NOMO-1 (cell line): ENCODE measurements around the gene SHE.
"Not testable (repeated sequence)": the region's sequence is repeated elsewhere in the genome, so short reads cannot be mapped to it uniquely, and the experiment has no call there.

Experiments
- DNase-seq, 2 experiments: peaks; one replicate each; lab custom pipeline; 2025; ENCODE audit not compliant: unreplicated experiment in 2 of 2; lab: John Stamatoyannopoulos, UW

SHE gene

DNA sequence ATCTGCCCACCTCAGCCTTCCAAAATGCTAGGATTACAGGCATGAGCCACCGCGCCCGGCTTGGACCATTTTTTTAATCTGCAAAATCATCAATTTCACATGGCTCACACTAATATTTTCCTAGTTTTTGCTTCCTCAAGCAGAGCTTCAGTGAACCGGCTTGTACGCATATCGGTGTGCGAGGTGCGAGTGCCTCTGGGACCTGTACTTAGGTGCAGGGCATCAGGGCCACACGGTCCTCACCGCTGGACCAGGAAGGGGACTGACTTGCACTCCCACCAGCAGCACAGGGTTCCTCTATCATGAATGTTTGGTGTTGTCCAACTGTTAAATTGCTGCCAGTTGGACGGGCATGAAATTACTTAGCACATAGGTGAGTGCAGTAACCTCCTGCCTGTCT, 15.4 kb upstream of the SHE start:
- no peak for DNase-seq

DNA sequence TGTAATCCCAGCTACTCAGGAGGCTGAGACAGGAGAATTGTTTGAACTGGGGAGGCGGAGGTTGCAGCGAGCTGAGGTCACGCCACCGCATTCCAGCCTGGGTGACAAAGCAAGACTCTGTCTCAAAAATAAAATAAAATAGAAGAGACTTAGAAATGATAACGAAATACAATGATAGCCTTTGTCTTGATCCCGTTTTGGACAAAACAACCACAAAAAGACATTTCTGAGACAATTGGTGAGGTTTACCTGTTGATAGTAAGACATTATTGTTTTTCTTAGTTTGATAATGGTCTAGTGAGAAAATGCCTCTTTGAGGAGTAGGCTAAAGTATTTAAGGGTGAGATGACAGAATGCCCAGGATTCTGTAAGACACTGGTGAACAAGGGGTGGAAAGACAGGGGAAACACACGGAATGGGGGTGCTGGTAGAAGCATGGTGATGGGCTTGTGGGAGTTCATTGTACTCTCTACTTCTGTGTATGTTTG, 11.9 kb upstream of the SHE start:
- DNase-seq: no peak

DNA sequence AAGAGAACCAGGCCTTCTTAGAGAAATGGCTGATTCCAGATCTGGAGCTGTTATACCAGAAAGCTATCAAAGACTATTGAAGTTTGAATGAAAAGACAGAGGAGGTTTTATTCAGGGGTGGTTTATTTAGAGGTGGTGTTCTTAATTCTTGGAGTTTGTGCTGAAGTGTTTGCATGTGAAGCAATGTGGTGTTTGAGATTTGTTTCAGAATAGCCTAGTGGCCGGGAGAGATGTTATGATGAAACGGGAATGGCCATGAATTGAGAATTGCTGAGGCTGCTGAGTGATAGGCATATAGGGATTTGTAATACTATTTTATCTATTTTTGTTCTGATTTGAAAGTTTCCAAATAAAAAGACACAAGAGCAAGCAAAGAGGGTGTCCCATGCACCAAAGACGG, 10.5 kb upstream of the SHE start:
- no peak for DNase-seq

DNA sequence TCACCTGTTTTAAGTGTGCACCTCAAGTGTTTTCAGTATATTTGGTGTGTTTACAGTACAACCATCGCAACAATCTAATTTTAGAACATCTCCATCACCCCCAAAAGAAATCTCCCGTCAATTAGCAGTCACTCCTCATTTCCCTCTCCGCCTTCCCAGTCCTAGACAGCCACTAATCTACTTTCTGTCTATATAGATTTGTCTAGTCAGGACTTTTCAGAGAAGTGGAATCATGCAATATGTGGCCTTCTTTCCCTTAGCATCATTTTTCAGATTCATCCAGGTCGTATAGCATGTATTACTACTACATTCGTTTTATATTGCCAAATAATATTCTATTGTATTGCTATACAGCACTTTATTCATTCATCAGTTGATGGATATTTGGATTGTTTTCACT, 1.7 kb upstream of the SHE start:
- no peak for DNase-seq

DNA sequence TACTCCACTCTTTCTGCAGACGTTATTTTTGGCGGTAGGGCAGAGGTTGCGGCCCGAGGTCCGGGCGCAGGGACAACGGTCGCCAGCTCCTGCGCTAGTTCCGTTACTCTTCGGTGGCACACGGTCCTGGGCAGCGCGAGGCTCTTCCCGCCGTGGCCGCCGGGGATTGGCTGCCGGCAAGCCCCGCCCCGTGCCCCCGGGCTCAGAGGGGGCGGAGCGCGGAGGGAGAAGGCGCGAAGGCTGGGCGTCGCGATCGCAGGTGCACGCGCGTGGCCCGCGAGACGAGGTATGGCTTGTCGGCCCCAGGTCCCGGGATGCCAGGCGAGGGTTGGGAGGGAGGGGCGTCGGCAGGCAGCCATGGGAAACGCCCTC, 518 bp upstream of the SHE start:
- DNase-seq: no peak

DNA sequence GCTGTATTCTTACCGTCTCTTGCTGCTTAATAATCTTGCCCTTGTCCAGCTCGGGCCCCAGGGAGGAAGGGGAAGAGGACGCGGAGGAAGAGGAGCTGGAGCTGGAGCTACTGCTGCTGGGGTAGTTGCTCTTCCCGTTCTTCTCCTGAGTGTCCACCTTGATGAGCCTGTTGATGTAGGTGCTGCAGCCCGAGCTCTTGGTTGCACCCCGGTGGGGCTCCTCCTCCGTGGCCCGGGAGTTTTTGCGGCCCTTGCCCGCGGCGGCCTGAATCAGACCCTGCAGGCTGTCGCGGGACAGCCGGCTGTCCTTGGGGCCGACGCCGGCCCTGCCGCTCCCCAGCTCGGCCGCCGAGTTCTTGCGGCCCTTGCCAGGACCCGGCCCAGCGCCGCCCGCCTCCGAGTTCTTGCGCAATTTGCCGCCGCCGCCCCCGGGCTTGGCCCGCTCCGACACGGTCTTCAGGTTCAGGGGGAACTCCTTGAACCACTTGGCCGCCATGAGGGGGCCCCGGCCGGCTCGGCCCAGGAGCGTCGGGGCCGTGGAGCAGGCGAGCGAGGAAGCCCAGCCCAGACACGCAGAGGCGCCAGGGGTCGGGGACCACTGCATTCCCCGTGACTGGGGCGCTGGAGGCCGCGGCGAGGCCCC, 668 bp downstream of the SHE start:
- peak in 1 of 2 experiments; percentile 40 for DNase-seq

DNA sequence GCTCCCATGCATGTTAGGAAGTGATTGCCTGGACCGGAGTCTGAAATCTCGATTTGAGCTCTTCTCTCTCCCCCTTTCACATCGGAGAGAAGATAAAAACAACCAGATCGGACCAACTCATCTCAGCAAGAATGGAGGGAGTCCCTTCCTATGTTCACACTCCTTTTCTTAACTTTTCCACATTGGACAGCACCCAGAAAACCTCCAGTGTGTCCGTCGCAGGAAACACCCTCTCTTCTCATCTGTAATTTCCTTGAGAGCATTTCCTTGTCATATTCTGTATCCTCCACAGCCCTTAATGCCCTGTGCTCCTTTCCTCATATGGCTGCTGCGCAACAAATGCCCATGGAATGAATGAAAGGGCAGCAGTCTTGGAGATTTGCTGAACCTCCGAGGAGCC, 1.7 kb downstream of the SHE start:
- no peak for DNase-seq

DNA sequence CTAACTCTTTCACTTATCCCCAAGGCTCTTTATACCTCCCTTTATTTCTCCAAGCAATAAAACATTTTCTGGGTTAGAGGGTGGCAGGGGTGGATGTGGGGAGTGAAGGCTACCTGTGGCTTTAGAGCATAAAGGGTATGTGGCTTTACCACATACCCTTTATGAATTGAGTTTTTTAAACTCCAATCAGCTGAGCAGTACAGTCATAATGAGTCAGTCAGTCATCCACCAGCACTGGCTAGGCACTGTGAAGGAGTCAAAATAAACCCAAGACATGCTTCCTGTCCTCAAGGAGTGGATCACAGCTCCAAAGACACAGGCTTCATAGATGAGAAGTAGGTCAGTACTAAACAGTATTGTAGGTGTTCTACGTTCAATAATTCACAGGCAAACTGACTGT, 2.8 kb downstream of the SHE start:
- no peak for DNase-seq

DNA sequence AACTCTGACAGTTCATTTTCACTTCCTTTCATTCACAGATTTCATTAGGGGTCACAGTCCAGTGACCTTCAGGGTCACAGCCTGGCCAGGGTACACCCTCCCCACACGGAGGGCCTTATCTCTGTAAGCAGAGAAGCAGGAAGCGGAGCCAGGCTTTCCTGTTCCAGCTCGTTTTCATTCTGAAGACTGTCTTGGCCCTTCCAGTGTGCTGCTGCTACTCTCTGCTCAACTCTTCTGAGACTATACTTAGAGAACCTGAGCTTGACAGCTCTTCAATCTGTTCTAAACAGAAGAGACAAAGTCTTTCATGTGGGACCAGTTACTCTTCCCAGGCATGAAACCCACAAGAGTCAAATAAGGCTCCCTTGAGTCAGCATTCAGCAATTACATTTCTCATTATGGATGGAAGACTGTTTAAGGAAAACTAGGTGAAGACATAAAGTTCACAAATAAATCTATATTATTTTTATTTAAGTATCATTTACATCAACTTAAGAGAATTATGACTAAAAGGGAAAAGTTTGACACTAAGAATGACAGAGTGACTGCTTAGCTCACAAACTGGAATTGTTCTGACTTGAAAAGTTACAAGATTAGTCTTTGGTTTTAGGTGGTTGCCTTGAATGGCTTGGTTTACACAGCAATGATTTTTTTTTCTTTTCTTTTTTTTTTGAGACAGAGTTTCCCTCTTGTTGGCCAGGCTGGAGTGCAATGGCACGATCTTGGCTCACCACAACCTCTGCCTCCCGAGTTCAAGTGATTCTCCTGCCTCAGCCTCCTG, 5.0 kb downstream of the SHE start:
- DNase-seq: no peak

DNA sequence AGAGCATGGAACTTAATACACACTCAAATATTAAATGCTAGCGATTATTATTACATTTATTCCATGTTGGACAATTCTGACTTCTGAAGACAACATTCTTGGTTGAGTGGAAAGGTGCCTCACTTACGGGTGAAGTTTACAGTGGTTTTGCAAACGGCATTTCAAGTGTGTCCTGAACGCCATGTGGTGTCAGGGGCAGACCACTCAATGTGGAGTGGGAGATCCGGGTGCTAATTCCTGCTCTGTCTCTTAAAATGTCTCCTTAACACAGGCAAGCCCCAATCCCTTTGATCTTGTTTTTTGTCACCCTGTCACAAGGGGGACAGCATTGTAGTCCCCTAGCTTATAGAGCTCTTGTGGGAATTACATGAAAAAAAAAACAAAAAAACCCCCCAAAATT, 5.8 kb downstream of the SHE start:
- DNase-seq: no peak

DNA sequence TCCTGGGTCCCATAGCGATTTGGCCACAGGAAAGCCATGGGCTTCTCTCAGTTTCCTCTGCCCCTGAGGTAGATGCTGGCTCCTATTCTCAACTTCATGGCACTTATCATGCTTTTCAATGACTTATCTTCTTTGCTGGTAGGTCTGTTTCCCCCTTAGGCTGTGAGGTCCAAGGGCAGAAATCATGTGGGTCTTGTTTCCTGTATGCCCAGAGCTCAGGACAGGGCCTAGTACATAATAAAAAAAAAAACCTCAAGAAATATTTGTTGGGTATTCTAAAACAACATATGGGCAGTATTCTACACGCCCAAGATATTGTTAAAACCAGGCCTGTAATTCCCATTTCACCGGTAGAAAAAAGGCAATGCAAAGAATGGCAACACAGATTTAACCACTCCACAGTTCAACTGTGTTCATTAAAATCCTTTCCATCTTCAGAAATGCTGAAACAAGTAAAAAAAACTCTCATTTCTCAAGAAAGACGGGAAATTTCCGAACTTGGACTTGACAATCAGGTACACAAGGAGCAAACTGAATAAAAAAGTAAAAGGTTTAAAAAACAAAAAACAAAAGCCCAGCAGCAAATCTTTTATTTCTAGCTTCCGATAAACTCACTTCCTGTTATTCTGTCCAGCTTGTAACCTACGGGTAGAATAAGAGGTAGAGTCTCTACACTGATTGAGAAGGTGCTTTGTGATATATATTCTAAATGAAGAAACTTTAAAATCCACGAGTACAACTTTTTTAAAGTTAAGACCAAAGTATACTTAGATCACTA, 6.5 kb downstream of the SHE start:
- DNase-seq: no peak

DNA sequence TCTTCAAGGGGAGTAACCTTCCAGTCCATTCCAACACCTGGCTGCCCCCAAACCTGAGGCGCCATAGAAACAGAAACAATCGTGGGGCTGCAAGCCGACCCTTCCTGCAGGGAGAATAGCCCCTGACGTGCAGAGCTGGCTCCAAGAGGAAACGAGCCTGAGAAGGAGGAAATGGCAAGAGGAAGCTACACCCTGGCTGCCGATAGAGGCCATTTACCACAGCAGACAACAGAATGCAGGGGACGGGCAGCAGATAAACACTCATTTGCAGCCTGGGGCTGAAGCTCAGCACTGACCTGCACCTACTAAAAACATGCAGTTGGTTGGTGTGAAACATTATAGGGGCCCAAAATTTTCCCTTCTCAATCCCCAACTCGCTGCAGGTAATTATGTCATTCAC, 8.9 kb downstream of the SHE start:
- peak; percentile 76 to 88 for DNase-seq

DNA sequence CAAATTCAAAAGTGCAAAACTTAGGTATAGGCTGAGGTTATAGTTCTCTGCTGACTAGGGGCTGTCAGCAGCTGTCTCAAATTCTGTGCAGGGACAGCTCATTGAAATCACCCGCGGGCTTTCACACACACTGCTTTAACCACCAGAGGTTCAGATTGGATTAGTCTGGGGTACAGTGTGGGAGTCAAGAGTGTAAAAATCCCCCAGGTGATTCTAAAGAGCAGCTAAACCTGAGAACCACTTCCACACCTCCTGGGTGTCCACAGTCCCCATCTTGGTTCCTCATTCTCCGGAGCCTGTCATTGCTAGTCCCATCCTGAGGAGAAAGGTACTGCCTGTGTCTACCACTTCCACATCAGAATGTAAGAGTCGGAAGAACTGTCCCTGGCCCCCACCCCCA, 10.1 kb downstream of the SHE start:
- peak in 1 of 2 experiments; percentile 15 for DNase-seq

DNA sequence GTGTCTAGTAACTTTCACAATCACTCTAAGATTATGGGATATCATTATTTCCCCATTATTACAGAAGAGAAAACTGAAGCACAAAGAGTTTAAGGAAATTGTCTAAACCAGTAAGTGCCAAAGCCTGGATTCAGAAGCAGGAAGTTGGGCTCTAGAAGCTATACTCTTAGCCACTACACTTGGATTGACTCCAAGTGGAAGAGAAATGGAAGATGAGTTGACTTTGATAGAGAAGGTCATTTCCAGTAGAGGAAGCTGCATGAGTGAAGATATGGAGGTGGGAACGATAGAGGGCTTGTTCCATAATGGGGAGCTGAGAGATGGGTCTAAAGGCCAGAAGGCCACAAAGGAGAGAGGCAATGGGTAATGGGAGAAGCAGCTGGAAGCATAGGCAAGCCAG, 11.9 kb downstream of the SHE start:
- DNase-seq: peak in 1 of 2 experiments; percentile 38

DNA sequence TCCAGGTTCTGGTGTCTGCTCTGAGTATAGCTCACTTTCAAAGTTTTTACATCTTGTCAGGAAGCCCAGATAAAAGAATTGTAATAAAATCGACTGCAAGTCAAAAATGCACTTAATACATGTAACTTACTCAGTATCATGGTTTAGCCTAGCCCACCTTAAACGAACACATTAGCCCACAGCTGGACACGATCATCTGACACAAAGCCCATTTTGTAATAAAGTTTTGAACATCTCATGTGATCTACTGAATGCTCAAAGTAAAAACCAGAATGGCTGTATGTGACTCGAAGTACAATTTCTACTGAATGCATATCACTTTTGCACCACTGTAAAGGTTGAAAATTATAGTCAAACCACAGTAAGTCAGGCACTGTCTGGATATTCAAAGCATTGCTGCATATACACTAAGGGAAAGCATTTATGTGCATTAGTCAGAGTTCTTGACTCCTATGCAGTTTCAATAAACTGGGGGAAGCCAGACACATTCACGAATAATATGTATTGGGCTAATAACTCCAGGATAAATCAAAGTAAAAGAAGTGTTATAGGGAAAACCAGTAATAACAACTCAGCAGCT, 12.4 kb downstream of the SHE start:
- no peak for DNase-seq

DNA sequence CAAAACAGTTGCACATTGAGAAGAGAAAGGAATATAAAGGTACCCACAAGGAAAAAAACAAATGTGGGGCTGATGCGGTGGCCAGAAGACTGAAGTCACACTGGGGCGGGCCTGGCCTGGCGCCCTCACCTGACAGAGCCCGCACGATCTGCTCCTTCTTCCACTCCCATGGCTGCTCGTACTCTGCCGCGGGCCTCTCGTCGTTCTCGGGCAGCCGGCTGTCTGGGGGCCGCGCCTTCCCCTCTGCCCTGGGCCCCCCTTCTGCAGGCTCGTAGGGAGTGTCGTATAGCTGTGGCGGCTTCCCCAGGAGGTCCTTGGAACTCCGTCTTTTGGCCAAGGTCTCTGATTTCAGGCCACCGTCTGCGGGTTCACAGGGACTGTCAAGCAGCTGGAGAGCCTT, 13.3 kb downstream of the SHE start:
- DNase-seq: no peak

DNA sequence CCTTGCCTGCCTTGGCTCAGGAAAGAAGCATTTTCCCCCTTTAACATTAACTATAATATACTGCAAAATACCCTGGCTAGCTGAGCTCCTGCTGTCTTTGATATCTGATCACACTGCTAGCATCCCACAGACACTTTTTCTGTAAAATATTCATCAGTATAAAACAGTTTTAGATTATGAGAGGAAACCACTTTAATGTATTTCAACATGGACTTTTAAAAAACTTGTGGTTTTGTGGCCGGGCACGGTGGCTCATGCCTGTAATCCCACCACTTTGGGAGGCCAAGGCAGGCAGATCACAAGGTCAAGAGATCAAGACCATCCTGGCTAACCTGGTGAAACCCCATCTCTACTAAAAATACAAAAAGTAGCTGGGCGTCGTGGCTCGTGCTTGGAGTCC, 15.5 kb downstream of the SHE start:
- DNase-seq: not testable (repeated sequence)

DNA sequence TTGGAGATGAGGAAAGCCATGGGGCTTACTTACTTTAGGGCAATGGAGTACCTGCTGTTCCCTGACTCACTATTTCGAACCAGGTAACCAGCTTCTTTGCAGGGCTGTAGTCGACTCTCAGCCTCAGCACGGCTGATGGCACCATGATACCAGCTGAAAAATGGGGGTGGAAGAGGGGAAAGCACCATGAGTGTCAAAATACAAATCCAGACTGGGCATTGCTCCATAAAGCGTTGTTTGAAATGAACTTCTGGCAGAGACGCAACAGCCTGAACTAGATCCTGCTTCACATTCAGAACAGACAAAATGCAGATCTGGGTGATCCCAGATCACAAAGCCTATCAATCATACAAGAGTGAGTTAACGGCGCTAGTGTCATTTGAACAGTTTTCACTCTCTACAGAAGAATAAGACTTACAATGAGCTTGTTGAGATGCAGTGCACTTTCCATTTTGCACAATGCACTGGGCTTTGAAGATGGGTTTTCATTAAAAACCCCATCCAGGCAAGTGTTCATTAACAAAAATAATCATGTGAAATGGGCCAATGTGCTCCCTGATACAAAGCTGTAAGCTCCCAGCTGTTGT, 16.2 kb downstream of the SHE start:
- DNase-seq: no peak

DNA sequence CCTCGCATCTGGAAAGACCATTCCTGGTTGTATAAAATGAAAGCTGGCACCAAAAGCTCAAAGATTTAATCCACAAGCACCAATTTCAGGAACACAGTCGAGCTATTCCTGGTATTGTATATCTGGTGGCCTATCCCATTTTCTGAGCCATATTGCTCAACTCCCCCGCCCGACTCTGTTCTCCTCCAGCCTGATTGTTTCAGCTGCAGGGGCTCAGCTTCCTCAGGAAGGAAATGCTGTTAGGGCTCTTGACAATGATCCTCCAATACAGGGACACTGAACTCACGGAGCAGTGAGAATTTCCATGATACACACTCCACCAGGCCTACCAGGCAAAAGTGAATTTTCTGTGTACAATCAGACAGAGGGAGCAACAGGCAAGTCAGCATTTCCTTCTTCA, 17.1 kb downstream of the SHE start:
- peak in 1 of 2 experiments; percentile 23 for DNase-seq

DNA sequence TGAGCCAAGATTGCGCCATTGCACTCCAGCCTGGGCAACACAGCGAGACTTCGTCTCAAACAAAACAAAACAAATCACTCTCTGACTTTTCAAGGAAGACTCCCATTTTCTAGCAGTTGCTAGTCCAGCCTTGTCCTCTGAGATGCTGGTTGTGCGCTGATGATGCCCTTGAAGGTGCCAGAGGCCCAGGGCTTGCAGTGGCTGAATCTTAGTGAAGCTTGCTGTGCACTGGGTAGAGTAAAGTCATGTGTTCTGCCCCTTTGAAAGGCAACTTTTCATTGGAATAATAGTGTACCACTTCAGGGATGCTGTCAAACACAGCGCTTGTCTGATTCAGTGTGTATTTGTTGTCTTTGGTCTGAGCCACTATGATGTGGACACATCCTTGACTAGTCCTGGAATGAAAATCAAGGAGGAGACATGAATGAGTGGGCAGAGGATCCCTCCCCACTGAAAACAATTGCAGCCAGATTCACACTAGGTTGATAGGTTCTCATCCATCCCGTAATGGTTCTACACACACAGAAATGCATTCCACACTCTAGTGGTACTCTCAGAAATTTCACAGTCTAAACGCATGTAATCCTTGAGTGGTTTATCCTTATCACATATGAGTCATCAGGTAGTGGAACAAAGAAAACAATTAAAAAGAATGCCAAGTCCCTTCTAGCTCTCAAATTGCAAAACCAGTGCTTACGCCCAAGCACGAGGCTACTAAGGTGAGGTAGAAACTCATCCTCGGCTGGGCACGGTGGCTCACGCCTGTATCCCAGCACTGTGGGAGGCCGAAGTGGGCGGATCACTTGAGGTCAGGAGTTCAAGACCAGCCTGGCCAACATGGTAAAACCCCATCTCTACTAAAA, 18.0 kb downstream of the SHE start:
- DNase-seq: no peak
